Measurements from ENCODE around the gene RACGAP1.
"Not testable (repeated sequence)": the region's sequence is repeated elsewhere in the genome, so short reads cannot be mapped to it uniquely, and the experiment has no call there.

RACGAP1 gene

GRCh38 chr12:50055831-50056638 lies 30.7 kb upstream of the RACGAP1 start:
- DNase-seq: peak; percentile 28

DNA sequence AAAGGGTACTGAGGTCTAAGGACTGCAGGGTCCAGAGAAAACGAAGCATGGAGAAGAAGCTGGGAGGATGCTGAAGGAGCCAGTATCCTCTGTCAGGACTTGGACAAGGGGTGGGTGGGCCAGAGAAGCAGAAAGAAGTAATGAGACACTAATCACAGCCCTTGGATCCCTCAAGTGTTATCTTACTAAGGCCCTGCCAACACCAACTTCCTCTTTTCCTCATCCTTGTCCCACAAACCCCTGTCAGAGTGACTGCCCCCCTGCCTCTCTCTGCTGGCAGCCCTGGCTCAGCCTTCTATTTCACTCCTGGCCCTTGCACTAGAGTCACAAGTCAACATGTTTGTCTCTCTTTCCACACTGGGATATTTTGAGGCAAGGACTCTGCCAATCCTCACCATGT lies 28.3 kb upstream of the RACGAP1 start:
- DNase-seq: no peak

- DNase-seq: no peak
These were observed 27.7 kb upstream of the RACGAP1 start for GRCh38 chr12:50052964-50053363.

GRCh38 chr12:50052544-50052943 lies 27.2 kb upstream of the RACGAP1 start:
- DNase-seq: no peak

DNA sequence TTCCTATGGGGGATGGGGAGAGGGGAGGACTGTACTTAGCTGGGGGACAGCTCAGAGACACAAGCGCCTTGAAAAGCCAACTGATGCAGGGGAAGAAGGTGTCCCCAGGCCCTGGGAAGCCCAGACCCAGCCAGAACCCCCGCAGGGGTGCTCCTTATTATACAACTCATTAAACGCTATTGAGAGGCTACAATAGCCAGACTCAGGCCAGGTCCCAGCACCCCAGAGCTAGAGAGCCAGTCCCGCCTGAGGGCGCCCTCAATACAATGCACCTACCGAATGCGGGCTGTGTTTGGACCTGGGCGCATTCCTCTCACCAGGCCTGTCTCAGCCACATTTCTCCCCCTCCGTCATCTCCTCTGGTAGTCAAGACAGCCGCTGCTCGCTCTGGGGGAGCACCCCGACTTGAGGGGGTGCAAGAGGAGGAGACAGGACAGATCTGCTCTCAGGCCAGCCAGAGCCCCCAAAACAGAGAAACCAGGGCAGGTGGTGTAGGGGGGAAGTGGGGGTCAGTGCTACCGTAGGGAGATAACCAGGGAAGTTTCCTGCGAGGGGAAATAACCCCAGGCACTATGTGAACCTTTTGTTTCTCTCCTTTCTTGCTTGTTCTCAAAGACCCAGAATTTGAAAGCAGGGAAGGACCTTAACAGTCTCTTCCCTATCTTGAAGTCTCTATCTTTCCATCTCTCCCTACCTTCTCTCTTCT lies 26.0 kb upstream of the RACGAP1 start:
- no peak for DNase-seq

GRCh38 chr12:50050410-50051098 lies 25.3 kb upstream of the RACGAP1 start:
- DNase-seq: no peak

GRCh38 chr12:50050119-50050385 lies 24.8 kb upstream of the RACGAP1 start:
- no peak for DNase-seq

- DNase-seq: no peak
These were observed 24.2 kb upstream of the RACGAP1 start for GRCh38 chr12:50049254-50050118.

DNA sequence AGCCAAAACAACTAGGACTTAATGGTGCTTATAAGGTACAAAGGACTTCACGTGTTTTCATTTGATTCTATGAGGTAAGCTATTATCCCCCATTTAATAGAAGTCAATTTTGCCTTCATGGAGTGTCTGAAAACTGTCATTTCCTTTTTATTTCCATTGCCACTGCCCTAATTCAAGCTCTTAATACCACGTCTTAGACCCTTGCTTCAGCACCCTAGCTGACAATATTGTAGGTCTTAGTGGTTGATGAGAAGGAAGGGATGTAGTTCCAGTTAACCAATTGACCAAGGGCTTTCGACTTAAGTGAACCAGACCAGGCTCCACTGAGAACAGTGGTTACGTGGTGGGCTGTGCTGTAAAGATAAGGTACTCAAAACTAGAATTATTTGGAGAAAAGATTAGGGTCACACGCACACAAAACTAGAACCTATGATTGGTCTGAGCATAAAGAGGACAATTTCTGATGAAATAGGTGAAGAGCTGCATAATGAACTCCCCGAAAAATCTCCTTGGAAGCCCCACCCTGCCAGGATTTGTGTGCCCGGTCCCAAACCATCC lies 22.5 kb upstream of the RACGAP1 start:
- DNase-seq: no peak

DNA sequence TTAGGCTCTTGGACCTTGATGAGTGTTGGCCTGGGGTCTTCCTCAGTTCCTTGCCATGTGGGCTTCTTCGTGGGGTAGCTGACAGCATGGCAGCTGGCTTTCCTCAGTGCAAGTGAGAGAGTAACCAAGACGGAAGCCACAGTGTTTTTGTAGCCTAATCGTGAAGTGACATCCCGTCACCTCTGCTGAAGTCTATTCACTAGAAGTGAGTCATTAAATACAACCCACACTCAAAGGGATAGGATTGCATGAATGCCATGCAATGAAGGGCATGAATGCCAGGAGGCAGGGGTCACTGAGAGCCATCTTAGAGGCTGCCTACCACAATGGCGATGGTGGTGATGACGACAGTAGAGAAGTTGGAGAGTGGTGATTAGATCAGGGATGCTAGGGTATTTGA lies 18.6 kb upstream of the RACGAP1 start:
- DNase-seq: no peak

GRCh38 chr12:50043308-50043707 lies 18.0 kb upstream of the RACGAP1 start:
- DNase-seq: no peak

GRCh38 chr12:50042693-50043092 lies 17.4 kb upstream of the RACGAP1 start:
- no peak for DNase-seq

- DNase-seq: no peak
These were observed 16.7 kb upstream of the RACGAP1 start for GRCh38 chr12:50041962-50042361.

DNA sequence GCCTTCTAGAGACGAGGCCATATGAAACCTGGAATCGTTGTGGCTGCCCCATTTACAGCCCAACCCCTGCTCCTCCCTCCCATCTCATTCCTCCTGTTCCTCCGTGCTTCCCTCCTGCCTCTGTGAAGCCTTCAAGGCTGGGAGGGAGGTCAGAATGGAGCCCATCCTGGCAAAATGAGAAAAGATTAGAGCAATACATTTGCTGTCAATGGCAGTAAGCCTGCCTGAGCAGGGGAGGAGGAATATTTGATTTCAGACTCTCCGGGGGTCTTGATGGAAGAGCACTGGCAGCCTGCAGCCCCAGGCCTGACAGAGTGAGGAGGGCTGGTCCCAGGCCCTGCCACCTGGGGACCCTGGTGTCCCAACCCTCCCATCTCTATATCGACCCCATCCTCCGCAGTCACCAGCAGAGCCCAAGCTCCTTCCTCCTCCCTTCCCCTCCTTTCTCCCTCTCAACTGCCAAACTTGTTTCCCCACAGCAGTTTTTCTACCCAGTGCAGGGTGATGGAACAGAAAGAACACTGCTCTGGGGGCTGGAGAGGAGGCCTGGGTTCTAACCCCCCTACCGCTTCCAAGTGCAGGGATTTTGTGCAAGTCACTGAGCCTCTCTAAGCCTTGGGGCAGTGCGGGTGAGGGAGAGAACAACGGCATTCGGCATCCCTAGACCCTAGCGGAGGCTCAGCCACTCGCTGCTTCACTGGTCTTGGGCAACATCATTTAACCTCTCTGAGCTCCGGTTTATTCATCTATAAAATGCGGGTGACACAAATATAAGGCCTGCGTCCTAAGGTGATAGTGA lies 16.0 kb upstream of the RACGAP1 start:
- DNase-seq: no peak

GRCh38 chr12:50040657-50041056 lies 15.4 kb upstream of the RACGAP1 start:
- DNase-seq: no peak

- peak; percentile 29 for DNase-seq
These were observed 14.0 kb upstream of the RACGAP1 start for GRCh38 chr12:50039151-50039835.

DNA sequence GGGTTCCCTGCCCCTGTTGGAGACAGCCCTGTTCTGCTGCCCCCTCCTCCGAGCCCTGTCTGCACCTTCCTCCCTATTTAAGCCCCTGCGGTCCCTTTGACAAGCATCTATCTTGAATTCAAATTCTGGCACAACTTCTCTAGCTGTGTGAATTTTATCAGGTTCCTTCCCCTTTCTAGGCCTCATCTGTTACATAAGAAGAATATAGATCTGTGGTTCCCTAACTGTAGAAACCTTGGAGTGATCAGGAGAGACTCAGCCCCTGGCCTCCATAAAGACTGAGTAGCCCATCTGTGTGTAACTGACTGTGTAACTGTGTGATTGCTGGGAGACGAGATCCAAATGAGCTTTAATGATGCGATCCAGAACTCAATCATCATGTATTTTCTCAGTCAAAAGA lies 13.0 kb upstream of the RACGAP1 start:
- DNase-seq: no peak

GRCh38 chr12:50032854-50033581 lies 7.7 kb upstream of the RACGAP1 start:
- DNase-seq: no peak

DNA sequence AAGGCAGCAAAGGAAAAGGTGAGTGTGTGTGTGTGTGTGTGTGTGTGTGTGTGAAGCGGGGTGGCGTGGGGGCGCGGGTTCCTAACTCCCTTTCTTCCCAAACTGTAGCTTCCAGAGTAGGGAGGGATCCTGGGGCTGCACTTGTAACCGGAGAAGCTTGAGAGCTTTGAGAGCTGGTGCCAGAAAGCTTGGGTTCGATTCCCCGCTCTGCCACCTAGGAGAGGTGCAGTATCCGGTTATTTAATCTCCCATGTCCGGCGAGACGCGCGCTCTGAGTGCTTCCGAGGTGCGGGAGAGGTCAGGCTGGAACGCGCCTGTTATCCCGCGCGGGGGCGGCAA lies 7.2 kb upstream of the RACGAP1 start:
- no peak for DNase-seq

GRCh38 chr12:50030449-50030848 lies 5.2 kb upstream of the RACGAP1 start:
- not testable (repeated sequence) for DNase-seq

DNA sequence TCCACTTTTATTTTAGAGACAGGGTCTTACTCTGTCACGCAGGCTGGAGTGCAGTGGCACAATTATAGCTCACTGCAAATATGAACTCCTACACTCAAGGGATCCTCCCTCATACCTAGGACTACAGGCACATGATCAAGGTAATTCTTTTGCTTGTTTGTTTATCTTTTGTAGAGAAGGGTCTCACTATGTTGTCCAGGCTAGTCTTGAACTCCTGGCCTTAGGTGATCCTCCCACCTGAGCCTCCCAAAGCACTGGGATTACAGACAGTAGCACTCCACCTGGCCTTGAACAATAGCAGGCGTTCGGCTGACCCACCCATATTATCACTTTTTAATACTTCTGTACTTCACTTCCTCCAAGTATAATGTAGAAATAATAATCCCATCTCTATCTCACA lies 1.4 kb upstream of the RACGAP1 start:
- no peak for DNase-seq
